HFFc6 (cell line): ENCODE results near the gene DHX40. TPM values are rescaled to one million over a fixed set of nuclear protein-coding genes. Genes with fewer than 3 reads are reported as not detected.
A peak's percentile ranks its signal among the peaks of the same experiment; 100 is the strongest.

ENCODE experiments used
- DNase-seq: peaks from one replicate; pipeline ENCODE4 v3.0.0-alpha.2; 2018
- H3K27ac Mint-ChIP-seq: 2 replicates; pipeline ENCODE4 v1.8.0; 2020; ENCODE audit warnings: mild to moderate bottlenecking, mixed read lengths
- H3K27me3 Mint-ChIP-seq: 2 replicates; pipeline ENCODE4 v1.8.0; 2021; ENCODE audit warnings: mild to moderate bottlenecking, moderate library complexity, mixed read lengths; ENCODE audit not compliant: insufficient read depth
- H3K36me3 Mint-ChIP-seq: 2 replicates; pipeline ENCODE4 v1.8.0; 2021; ENCODE audit warnings: low read depth, mixed read lengths
- H3K4me1 Mint-ChIP-seq: 2 replicates; pipeline ENCODE4 v1.8.0; 2020; ENCODE audit warnings: low read depth, mixed read lengths
- H3K4me3 Mint-ChIP-seq: 2 replicates; pipeline ENCODE4 v1.8.0; 2020; ENCODE audit warnings: mild to moderate bottlenecking, moderate library complexity, mixed read lengths
- H3K9me3 Mint-ChIP-seq: 2 replicates; pipeline ENCODE4 v1.8.0; 2020; ENCODE audit warnings: mild to moderate bottlenecking, mixed read lengths
- total RNA-seq, 6 experiments: library from RNA; stranded (reverse); fragmentation: NEBNext Ultra II Directional; extraction: Animal tissue kit (Norgen Biotek cat#: 25700); gene quantifications; 2 replicates in 1 of 6; 3 replicates in 5 of 6; pipeline ENCODE4 v1.2.3, GENCODE V29; 2021
- TF ChIP-seq, protein P1 (sequence below): fragments of 200-600 bp; sonication (generic); IDR thresholded peaks from 2 replicates; pipeline ENCODE4 v1.5.0; 2021; ENCODE audit warnings: antibody characterized with exemption, mild to moderate bottlenecking

DHX40 gene
- total RNA-seq, 6 experiments from 2014 or later: 24.8 to 31.4 (median 28.5) TPM

DNA sequence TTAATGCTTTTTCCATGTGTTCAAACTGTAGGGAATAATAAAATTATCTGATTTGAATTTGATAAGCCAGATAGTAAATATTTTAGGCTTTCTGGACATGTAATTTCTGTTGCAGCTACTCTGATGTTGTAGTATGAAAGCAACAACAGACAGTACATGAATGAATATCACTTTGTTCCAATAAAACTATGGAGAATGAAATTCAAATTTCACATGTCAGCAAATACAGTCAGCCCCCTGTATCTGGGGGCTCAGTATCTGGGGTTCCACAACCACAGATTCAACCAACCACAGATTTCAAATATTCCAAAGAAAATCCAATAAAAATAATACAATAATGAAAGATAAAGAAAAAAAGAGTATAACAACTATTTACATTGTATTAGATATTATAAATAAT lies 46.1 kb downstream of the DHX40 start:
- H3K4me3 Mint-ChIP-seq: no peak overlapping the region
- TF ChIP-seq, protein P1, sequence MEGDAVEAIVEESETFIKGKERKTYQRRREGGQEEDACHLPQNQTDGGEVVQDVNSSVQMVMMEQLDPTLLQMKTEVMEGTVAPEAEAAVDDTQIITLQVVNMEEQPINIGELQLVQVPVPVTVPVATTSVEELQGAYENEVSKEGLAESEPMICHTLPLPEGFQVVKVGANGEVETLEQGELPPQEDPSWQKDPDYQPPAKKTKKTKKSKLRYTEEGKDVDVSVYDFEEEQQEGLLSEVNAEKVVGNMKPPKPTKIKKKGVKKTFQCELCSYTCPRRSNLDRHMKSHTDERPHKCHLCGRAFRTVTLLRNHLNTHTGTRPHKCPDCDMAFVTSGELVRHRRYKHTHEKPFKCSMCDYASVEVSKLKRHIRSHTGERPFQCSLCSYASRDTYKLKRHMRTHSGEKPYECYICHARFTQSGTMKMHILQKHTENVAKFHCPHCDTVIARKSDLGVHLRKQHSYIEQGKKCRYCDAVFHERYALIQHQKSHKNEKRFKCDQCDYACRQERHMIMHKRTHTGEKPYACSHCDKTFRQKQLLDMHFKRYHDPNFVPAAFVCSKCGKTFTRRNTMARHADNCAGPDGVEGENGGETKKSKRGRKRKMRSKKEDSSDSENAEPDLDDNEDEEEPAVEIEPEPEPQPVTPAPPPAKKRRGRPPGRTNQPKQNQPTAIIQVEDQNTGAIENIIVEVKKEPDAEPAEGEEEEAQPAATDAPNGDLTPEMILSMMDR: no peak
- peaks cover 9% of the 10 kb centered on the region; the same call in 1 of the 2 replicates for H3K36me3 Mint-ChIP-seq
- peaks cover 7% of the 10 kb centered on the region for H3K4me1 Mint-ChIP-seq
- H3K27me3 Mint-ChIP-seq: peaks cover 2% of the 10 kb centered on the region; the same call in 1 of the 2 replicates
- H3K27ac Mint-ChIP-seq: no peak overlapping the region
- H3K9me3 Mint-ChIP-seq: no peaks in the 10 kb centered on the region
- no peak for DNase-seq

DNA sequence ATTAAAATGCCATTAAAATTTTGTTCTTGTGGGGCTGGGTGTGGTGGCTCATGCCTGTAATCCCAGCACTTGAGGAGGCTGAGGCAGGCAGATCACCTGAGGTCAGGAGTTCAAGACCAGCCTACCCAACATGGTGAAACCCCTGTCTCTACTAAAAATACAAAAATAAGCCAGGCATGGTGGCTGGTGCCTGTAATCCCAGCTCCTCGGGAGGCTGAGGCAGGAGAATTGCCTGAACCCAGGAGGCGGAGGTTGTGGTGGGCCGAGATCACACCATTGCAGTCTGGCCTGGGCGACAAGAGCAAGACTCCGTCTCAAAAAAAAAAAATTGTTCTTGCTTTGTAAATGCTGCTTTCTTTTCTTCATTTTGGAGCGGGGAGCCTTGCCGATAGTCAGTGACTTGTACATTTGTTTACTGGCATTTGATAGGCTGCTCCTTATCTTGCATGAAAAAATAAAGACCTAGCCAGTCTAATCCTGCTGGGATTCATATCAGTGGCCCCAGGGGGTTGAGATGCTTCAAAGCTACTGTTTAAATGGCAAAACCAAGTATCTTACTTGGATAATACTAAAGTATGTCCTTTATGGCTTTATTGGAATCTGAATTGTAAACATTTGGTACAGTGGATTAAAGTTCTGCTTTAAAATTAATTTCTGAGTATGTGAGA lies 51.0 kb downstream of the DHX40 start:
- Mint-ChIP-seq H3K27me3 (no peaks in the 10 kb centered on the region; the same call in 1 of the 2 replicates), H3K27ac (peak overlapping the region; percentile 20; the same call in 1 of the 2 replicates), H3K4me1 (peaks cover 31% of the 10 kb centered on the region), H3K4me3 (no peak overlapping the region), H3K36me3 (peaks cover 17% of the 10 kb centered on the region), H3K9me3 (no peaks in the 10 kb centered on the region)
- DNase-seq: no peak
- TF ChIP-seq, protein P1: no peak

GRCh38 chr17:59617156-59617732 lies 51.8 kb downstream of the DHX40 start:
- Mint-ChIP-seq H3K4me3 (peak overlapping the region; percentile 95; the same call in 1 of the 2 replicates), H3K27me3 (no peaks in the 10 kb centered on the region; the same call in 1 of the 2 replicates), H3K27ac (peak overlapping the region; percentile 100), H3K4me1 (peaks cover 40% of the 10 kb centered on the region), H3K36me3 (peaks cover 22% of the 10 kb centered on the region), H3K9me3 (no peaks in the 10 kb centered on the region)
- TF ChIP-seq, protein P1: no peak
- no peak for DNase-seq

DNA sequence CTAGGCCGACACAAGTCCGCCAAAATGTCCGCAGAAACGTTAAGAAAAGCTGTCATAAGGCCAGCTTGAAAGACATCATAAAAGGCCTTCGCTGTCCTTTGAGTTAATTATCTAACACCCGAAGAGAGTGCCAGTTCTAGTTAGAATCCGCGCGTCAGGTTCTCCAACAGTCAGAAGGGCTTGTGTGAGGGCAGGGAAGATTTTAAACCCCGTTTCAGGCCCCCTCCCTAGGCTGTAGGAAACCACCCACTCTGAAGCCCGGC lies 53.6 kb downstream of the DHX40 start:
- no peak for DNase-seq
- no peaks in the 10 kb centered on the region; the same call in 1 of the 2 replicates for H3K27me3 Mint-ChIP-seq
- TF ChIP-seq, protein P1: no peak
- peak overlapping the region; percentile 95 for H3K4me3 Mint-ChIP-seq
- no peaks in the 10 kb centered on the region for H3K9me3 Mint-ChIP-seq
- peak overlapping the region; percentile 100 for H3K27ac Mint-ChIP-seq
- H3K36me3 Mint-ChIP-seq: peaks cover 31% of the 10 kb centered on the region
- peaks cover 49% of the 10 kb centered on the region for H3K4me1 Mint-ChIP-seq

DNA sequence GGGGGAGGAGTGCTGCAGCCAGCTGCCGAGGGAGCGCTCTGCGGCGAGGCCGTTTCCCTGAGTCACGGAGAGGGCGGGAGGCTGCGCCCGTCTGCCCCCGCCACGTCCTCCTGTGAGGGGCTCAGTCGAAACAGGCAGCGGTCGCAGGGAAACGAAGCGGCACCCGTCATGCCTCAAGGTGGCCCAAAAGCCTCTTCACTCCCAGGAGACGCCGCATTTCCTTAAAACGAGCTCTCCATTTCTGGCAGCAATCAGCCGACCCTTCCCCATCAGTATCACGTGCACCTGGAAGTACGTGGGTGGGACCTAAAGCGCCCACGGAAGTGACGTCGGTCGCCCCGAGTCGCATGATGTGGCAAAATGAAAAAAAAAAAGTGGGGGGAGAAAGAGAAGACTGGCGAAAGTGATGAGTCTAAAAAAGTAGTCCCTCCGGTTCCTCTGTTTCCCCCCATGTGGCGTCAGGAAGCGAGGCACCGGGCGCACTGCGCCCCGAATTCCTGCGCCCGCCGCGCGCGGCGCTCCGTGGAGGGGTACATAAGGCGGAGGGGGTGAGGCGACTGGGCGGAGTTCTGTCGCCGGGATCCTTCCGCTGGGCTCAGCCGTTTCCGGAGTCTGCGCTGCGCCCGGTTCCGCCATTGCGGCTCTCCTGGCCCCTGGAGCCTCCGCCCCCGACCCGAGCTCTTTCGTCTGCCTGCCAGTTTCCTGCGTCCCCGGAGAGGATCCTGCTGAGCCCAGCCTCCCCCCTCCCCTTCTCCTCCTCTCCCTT lies 54.1 kb downstream of the DHX40 start, which contains the start of gene CLTC:
CLTC (plus strand) TSS at position 598 of the 766 bp plus-strand sequence. CDS start 237 bp downstream, outside the sequence.
- peak; percentile 96 for DNase-seq
- Mint-ChIP-seq H3K4me1 (peaks cover 52% of the 10 kb centered on the region), H3K9me3 (no peaks in the 10 kb centered on the region), H3K4me3 (peak within 1 kb of the TSS; percentile 95), H3K36me3 (peaks cover 33% of the 10 kb centered on the region), H3K27ac (peak within 1 kb of the TSS; percentile 100), H3K27me3 (no peaks in the 10 kb centered on the region; the same call in 1 of the 2 replicates)
- TF ChIP-seq, protein P1: no peak; the same call in 1 of the 2 replicates
